ENCODE measurements around the gene B3GAT3.
"Not testable (repeated sequence)": the region's sequence is repeated elsewhere in the genome, so short reads cannot be mapped to it uniquely, and the experiment has no call there.

B3GAT3 gene

DNA sequence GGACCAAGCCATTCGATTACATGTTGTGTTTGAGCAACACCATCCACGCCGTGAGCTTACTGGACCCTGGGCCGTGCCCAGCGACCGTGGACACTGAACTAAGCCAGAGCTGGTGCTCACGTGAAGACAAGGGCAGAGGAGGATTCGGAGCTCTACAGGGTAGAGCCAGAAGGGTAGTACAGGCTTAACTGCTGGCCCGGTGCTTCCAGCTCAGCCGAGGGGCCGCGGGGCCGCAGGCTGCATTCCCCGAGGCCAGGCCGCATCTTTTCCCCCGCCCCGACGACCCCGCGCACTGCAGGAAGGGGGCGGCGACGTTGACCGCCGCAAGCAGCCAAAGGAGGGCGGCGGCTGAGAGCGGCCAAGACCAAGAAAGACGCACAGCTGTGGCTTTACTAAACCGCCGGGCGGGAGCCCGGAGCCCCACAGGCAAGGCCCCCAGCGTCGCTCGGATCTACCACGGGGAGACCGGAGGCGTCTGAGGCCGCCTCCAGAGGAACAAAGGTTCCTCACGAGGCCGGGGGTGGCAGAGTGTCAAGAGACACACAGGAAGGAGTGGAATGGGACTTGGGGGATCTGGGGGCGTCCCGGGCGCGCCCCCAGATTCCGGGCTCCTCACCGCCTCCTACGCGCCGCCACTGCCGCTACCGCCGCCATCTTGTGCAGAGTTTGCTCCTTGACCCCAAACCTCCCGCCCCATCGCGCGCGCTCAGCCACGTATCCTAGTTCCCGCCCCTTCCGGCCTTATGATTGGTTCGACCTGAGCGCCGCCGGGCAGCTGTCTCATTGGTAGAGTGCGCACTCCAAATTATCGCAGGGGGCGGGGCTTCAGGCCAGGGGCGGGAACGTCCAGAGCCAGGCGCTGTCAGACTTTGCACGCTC, 24.4 kb upstream of the B3GAT3 start, which contains the start of gene GANAB:
TSS of gene GANAB (minus strand) at position 668 of the 879 bp plus-strand sequence. CDS start at position 654, 14 bp downstream.
- peak; percentile 98 for DNase-seq (ENCODE audit: extremely low read depth in 1 of 2, low read depth in 1 of 2)

DNA sequence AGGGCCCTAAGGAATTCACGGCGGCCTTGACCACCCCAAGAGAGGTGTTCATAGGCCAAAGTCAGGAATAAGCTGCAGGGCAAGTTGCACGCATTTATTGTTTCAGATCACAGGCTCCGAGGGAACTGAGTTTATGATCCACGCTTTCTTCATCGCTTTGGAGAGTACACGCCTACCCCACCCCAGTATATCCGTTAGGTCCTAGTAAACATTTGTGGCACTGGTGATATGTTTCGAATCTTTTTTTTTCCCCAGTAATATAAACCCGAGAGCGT, 23.8 kb upstream of the B3GAT3 start:
- no peak for DNase-seq (ENCODE audit: extremely low read depth in 1 of 2, low read depth in 1 of 2)

DNA sequence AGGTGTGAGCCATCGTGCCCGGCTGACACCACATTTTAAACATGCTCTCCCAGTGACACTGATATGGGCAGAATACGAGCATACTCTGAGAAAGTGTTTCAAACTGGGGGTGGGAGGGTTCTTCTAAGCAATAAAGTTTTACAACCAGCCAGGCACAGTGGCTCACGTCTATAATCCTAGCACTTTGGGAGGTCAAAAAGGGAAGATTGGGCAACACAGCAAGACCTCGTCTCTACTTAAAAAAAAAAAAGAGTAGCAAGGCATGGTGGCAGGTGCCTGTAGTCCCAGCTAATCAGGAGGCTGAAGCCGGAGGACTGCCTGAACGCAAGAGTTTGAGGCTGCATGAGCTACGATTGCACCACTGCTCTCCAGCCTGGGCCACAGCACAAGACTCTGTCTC, 22.4 kb upstream of the B3GAT3 start:
- no peak for DNase-seq (ENCODE audit: extremely low read depth in 1 of 2, low read depth in 1 of 2)

DNA sequence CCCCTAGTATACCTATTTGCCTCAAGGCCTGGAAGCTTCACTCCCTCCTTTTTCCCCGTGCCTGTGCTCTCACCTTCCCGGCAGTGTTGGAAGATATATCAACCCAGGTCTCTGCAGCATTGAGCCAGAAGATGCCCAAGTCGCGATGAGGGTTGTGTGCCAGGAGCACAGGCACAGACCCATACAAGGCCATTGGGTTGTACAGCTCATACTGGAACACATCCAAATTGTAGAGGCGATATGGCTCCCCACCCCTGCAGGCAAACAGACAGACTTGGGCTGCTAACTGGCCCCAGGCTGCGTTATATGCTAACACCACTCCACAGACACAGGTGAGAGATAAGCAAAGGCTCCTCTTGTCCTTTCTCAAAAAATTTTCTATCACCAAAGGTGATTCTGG, 10.7 kb upstream of the B3GAT3 start:
- DNase-seq (ENCODE audit: extremely low read depth in 1 of 2, low read depth in 1 of 2), result no peak

DNA sequence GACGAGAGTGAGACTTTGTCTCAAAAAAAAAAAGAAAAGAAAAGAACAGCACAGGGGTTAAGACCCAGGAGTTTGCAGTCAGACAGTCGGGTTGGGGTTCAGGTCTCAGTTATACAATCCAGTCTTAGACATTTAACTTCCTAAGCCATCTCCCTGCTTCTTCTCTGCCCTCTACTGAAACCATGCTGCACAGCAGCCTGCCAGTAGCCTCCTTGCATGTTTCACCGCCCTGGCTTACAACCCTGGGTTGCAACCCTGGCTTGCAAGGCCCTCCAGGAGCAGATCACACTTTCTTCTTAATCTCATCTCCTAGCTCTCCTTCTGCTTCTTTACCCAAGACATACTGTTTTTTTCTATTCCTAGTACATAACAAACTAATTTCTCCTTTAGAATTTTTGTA, 5.9 kb upstream of the B3GAT3 start:
- no peak for DNase-seq (ENCODE audit: extremely low read depth in 1 of 2, low read depth in 1 of 2)

DNA sequence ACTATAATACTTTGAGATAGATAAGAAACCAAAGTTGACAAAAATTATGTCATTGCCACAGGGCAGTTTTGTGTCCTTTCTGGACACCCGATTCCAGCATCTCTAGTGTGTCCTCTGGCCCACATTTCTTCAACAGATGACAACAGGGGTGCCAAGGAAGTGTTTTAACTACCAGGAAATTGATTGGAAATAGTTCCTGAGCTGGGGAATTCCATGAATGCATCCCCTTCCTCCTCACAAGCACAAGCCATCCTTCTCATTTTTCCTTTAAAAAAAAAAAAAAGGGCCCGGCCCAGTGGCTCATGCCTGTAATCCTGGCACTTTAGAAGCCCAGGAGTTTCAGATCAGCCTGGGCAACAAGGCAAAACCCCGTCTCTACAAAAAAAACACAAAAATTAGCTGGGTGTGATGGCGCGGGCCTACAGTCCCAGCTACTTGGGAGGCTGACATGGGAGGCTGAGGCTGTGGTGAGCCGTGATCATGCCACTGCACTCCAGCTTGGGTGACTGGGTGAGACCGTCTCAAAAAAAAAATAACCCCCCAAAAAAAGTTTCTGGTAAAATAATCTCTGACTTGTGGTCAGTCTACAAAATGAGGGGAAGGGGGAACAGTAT, 797 bp upstream of the B3GAT3 start:
- no peak for DNase-seq (ENCODE audit: extremely low read depth in 1 of 2, low read depth in 1 of 2)

DNA sequence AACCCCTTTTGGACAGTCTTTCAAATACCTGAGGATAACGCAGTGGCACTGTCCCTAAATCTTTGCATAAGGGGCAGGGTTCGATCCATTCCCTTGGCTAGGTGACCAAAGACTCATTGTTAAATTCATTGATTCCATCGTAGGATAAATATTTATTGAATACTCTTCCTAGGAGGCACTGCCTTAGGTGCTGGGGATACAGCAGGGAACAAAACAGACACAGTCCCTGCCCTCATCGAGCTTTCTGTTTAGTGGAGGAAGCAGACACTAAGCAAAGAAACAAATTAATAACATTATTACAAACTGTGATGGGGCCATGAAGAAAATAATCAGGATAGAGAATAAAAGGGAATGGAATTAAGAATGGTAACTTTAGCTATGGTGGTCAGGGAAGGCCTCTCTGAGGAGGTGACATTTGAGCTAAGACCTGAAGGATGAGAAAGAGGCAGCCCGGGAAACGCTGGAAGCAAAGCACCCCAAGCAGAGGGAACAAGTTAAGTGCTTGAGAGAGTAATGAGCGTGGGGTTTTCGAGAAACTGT, 689 bp downstream of the B3GAT3 start:
- DNase-seq (ENCODE audit: extremely low read depth in 1 of 2, low read depth in 1 of 2), result no peak

DNA sequence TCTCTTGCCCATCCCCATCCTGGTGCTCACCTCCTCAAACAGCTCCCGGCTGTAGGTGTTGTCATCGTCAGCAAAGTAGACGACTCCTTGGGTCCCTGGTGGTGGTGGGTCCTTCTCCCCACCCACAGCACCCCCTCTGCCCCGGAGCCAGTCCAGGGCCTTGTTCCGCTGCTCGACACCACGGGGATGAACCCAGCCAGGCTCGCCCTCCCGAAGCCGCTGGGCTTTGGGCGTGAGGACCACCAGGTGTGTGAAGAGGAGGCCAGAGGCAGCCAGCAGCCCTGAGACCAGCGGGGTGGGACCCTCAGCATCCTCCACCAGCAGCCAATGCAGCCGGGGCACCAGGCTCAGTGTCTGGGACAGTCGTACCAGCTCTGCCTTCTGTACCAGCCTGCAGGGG, 4.8 kb downstream of the B3GAT3 start:
- not testable (repeated sequence) for DNase-seq (ENCODE audit: extremely low read depth in 1 of 2, low read depth in 1 of 2)

DNA sequence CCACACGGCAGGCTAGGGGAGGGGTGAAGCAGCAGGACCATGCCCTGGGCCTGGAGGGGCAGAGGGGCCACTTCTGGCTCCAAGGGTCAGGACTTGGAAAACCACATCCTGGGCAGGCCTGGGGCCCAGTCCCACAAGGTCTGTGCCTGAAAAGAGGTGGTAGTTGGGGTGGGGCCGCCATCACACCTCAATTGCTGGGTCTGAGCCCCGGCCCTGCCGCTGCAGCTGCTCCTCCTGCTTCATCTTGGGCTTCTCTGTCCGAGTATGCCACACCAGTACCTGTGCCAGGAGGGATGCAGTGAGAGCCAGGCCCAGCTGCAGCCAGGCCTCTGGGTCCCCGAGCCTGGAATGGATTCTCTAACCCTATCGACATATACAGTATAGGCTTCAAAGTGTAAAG, 6.3 kb downstream of the B3GAT3 start:
- DNase-seq (ENCODE audit: extremely low read depth in 1 of 2, low read depth in 1 of 2), result no peak

DNA sequence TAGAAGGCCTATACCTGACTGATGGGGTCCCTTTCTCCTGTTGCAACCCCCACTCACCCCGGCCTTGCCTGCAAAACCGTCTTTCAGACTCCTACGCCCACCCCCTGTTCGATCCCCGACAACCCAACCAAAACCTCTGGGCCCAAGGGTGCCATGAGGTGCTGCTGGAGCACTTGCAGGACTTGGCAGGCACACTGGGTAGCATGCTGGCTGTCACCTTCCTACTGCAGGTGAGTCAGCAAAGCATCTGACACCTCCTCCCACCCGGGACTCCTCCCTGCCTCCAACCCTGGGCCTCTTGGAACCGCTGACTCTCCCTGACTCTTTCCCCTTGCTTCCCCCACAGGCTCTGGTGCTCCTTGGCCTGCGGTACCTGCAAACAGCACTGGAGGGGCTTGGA, 7.5 kb downstream of the B3GAT3 start:
- DNase-seq (ENCODE audit: extremely low read depth in 1 of 2, low read depth in 1 of 2), result no peak

DNA sequence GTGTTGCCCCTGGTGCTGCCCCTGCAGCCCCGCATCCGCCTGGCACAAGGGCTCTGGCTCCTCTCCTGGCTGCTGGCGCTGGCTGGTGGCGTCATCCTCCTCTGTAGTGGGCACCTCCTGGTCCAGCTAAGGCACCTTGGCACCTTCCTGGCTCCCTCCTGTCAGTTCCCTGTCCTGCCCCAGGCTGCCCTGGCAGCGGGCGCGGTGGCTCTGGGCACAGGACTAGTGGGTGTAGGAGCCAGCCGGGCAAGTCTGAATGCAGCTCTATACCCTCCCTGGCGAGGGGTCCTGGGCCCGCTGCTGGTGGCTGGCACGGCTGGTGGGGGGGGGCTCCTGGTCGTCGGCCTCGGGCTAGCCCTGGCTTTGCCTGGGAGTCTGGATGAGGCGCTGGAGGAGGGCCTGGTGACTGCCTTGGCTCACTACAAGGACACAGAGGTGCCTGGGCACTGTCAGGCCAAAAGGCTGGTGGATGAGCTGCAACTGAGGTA, 8.5 kb downstream of the B3GAT3 start:
- no peak for DNase-seq (ENCODE audit: extremely low read depth in 1 of 2, low read depth in 1 of 2)

DNA sequence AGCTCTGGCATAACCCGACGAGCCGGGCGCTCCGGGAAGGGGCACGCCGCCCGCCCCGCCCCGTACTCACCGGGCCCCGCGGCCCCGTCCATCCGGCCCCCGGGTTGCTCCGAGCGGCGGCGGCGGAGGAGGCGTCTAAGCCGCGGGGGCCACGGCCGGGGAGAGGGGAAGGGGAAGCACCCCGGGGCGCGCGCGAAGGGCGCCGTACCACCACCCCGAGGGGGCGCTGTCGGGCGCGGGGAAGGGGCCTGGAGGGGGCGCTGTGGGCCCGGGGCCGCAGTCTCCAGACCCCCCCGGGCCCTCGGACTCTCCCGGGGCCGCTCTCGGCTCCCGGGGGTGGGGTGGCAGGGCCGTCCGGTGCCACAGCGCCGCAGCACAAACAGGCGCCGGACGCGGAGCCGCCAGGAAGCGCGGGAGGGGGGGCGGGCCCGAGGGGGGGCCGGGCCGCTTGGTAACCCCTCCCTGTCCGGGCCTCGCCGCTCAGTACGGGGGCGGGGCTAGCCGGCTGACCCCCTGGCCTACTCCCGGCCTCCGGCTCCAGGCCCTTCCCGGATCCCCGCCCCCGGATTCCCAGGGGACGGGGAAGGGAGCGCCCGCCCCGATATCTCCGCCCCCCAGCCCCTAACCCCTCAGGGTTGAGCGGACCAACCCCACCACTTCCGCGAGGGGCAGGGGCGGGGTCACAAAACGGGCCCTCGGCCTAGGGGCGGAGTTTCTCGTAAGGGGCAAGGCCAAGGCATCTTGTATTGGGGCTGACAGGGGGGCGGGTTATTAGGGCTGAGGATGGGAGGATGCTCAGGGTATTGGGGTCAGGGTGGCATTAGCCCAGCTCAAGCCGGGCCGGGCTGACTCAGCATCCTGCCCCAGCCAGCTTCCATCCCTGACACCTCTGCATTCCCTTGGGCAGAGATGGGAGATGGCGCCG, 9.2 kb downstream of the B3GAT3 start, which contains the start of the genes EML3 and ROM1:
TSS of gene EML3 (minus strand) at position 410 of the 925 bp plus-strand sequence. CDS start at position 92, 318 bp downstream.
TSS of gene ROM1 (plus strand) at position 892 of the 925 bp plus-strand sequence. CDS start at position 917, 25 bp downstream.
- peak; percentile 68 to 79 for DNase-seq (ENCODE audit: extremely low read depth in 1 of 2, low read depth in 1 of 2)

DNA sequence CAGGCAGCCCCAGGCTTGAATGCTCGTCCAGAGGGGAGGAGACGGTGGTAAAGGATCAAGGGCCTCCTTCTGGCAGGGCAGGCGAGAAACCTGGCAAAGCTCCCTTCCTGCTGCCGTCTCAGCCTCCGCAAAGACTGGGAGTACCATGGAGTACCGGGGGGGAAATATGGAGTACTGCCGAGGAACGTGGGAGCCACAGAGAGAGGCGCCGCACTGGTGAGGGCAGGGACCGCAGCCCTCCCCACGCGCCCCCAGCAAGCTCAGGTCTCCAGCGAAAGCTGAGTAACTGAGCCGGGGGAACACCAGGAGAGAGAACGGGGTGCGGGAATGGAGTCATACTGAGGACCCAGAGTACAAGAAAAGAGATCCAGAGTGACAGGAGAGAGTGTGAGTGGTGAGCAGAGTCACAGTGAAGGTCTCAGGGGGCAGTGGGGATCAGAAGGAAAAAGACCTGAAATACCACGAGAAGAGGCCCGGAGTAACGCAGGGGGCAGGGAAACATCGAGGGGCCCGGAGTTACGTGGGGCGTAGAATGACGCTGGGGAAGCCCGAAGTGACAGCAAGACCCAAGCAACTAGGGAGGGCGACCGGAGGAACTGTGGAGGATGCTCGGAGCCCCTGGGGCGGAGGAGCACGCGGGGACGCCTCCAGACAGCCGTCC, 10.0 kb downstream of the B3GAT3 start:
- DNase-seq (ENCODE audit: extremely low read depth in 1 of 2, low read depth in 1 of 2), result no peak

DNA sequence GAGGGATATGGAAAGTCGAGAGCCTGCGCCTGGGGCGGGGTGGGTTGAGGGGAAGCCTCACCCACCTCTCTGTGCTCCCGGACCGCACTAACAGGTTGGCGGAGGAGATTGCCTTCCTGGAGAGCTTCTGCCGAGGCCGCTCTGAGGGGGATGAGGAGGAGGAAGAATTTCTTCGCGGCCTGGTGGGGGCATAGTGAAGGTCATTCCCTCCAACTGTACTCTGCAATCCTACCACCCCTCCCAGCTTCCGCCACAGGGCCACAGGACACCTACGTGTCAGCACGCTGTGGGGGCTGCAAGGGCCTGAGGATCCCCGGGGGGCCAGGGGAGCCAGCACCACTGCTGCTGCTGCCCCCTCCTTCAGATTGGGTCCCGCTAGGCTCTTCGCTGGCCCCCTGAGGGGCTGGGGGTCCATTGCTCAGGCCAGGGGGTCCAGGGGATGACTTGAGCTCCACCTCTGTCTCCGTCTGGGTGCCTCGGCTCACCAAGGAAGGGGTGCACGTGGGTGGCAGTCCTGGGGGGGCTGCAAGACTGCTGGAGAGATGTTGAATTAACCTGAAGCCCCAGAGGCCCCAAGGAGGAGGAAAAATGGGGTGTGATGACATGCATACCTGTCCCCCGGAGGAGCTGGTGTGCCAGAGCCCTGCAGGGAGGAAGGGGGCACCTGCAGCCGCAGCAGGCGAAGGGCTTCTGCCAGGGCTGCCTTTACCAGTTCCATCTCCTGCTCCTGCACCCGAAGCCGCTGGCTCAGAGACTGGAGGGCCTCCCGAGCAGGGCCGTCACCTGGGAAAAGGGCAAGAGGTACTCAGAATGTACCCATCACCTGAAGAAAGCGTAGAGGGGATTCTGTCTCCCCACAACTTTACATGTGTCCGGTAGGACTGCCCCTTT, 10.7 kb downstream of the B3GAT3 start:
- DNase-seq (ENCODE audit: extremely low read depth in 1 of 2, low read depth in 1 of 2), result no peak

DNA sequence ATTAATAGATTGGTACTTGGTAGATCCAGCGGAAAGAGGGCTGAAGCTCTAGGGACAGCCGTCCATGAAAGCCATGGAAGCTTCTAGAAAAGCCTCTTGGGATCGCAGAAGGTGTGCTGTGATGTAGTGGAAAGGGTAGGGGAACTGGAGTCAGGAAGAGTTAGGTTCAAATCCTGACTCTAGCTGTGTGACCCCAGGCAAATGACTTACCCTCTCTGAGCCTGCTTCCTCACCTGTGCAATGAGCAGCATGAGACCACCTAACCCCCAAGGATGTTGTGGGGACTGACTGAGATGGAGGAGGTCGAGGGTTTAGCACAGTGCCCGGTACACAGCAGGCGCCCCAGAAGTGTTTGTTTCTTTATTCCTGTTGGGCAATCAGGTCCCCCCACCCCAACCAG, 11.4 kb downstream of the B3GAT3 start:
- no peak for DNase-seq (ENCODE audit: extremely low read depth in 1 of 2, low read depth in 1 of 2)

DNA sequence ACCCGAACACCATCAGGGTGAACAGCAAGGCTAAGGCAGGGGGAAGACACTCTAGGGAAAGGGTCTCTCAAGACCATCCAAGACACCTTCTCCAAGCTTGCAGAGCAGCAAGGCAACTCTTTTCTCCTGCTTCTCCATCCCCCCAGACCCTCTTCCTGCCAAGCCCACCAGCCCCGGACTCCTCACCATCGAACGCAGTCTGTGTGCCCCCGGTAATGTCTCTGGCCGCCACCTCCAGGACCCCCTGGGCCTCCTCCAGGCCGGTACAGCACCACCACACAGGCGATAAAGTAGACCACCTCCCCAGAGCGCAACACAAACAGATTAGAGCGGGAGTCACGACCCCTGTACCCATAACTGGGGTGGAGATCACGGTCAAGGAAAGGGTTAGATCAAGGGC, 13.0 kb downstream of the B3GAT3 start:
- no peak for DNase-seq (ENCODE audit: extremely low read depth in 1 of 2, low read depth in 1 of 2)

DNA sequence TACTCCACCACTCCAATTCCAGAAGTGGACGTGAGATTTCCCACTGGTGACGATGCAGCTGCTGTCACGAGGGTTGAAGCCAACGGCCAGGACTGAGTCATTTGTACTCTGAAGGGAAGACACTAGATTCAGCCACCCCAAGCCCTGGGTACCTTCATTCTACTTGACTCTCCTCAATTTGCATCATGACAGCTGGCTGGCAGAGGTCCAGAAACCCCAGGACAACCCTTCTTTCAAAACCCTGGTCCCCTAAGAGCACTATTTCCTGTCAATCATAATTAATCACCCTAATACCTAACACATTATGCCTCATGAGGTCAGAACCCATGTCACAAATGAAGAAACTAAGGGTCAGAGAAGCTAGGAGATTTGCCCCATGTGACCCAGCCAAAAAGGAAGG, 14.1 kb downstream of the B3GAT3 start:
- no peak for DNase-seq (ENCODE audit: extremely low read depth in 1 of 2, low read depth in 1 of 2)

DNA sequence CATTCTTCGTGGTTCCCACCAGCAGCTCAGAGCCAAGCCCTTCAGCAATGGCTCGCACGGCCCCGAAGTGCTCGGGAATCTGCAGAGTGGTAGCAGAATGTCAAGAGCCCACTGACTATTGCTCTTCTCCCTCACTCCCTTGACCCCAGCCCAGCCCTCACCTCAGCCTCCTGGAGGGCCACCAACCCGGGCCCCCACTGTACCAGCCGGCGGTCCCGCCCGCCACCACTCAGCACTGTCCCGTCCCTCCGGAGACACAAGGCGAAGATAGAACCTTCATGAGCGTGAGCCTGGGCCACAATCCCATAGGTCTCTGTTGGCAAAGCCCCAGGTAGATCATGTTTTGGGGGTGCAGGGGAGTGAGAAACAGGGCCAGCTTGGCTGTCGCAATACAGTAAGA, 15.9 kb downstream of the B3GAT3 start:
- no peak for DNase-seq (ENCODE audit: extremely low read depth in 1 of 2, low read depth in 1 of 2)

DNA sequence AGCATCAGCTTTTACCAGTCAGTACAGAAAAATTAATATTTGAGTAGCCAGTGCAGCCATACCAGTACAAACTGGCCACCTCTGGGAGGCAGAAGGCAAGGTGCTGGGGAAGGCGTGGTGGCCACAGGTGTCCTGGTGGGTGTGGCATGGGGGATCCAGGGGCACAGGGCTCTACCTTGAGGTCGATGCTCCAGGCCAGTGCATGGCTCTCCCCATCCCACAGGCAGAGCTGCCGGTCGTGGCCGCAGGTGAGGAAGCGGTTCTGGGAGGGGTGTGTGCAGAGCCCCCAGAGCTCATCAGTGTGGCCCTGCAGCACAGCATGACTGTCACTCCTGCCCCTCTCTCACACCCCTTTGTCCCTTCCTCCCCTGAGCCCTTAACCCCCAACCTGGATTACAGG, 16.3 kb downstream of the B3GAT3 start:
- DNase-seq (ENCODE audit: extremely low read depth in 1 of 2, low read depth in 1 of 2), result no peak

Measured in activated CD8-positive, alpha-beta memory T cell treated with anti-CD3 and anti-CD28 coated beads for 1 hour (primary cell).